DND-41 (cell line): ENCODE data around the gene MYB.

Experiments used
- ATAC-seq: fragments of 200-7000 bp; cut with Tn5 transposase; 3 replicates; pipeline ENCODE4 v1.9.1; 2021; ENCODE audit warnings: low read depth; ENCODE audit not compliant: insufficient read depth
- DNase-seq: peaks from one replicate; pipeline ENCODE4 v3.0.0-alpha.2; 2020
- H2AFZ ChIP-seq: 2 replicates; pipeline ENCODE4 v1.6.0; 2012; ENCODE audit warnings: low read depth, low read length
- H3K27ac ChIP-seq: 2 replicates; pipeline ENCODE4 v1.5.1; 2012; ENCODE audit warnings: low read length, inconsistent platforms
- H3K27me3 ChIP-seq: fragments of 200-600 bp; sonication (generic); 2 replicates; pipeline ENCODE4 v1.6.0; 2012; ENCODE audit warnings: low read length, mild to moderate bottlenecking, inconsistent platforms; ENCODE audit not compliant: insufficient read depth, poor library complexity
- H3K36me3 ChIP-seq: 2 replicates; pipeline ENCODE4 v1.5.1; 2012; ENCODE audit warnings: low read length, inconsistent platforms; ENCODE audit not compliant: insufficient read depth
- H3K4me1 ChIP-seq: 2 replicates; pipeline ENCODE4 v1.5.1; 2012; ENCODE audit warnings: mild to moderate bottlenecking, low read length; ENCODE audit not compliant: insufficient read depth
- H3K4me2 ChIP-seq: 2 replicates; pipeline ENCODE4 v1.6.0; 2012; ENCODE audit warnings: mild to moderate bottlenecking, moderate library complexity, low read length, inconsistent platforms; ENCODE audit not compliant: insufficient read depth
- H3K4me3 ChIP-seq, 2 experiments: fragments of 200-600 bp in 1 of 2; shearing (Covaris generic) in 1 of 2; 2 replicates each; pipeline ENCODE4 v1.5.1; 2012 to 2016; ENCODE audit warnings: inconsistent platforms in 2 of 2, low read length in 2 of 2, mild to moderate bottlenecking in 2 of 2, low read depth in 1 of 2, moderate library complexity in 1 of 2
- H3K79me2 ChIP-seq: 2 replicates; pipeline ENCODE4 v1.6.0; 2012; ENCODE audit warnings: low read length, inconsistent platforms; ENCODE audit not compliant: insufficient read depth
- H3K9ac ChIP-seq: 2 replicates; pipeline ENCODE4 v1.6.0; 2012; ENCODE audit warnings: low read depth, mild to moderate bottlenecking, inconsistent platforms, low read length, moderate library complexity
- H3K9me3 ChIP-seq: 2 replicates; pipeline ENCODE4 v1.5.1; 2012; ENCODE audit warnings: low read length, moderate library complexity, mild to moderate bottlenecking, inconsistent platforms; ENCODE audit not compliant: insufficient read depth, severe bottlenecking
- H4K20me1 ChIP-seq: 2 replicates; pipeline ENCODE4 v1.6.0; 2012; ENCODE audit warnings: low read length; ENCODE audit not compliant: insufficient read depth
- EZH2 ChIP-seq: IDR thresholded peaks from 3 replicates; pipeline ENCODE4 v1.6.1; 2012; ENCODE audit warnings: borderline replicate concordance, low read depth, mild to moderate bottlenecking, moderate library complexity, low read length, inconsistent platforms; ENCODE audit not compliant: severe bottlenecking
- TF ChIP-seq, protein P1 (sequence below): IDR thresholded peaks from 2 replicates; pipeline ENCODE4 v1.5.1; 2012; ENCODE audit warnings: borderline replicate concordance, low read length, moderate library complexity, mild to moderate bottlenecking; ENCODE audit not compliant: poor library complexity, severe bottlenecking; ENCODE audit errors: extremely low read depth

MYB gene

GRCh38 chr6:135215563-135215962 lies 34.5 kb downstream of the MYB start:
- peaks cover 100% of the 10 kb centered on the region for H3K36me3 ChIP-seq
- H3K79me2 ChIP-seq, result peaks cover 50% of the 10 kb centered on the region
- no peak overlapping the region for H2AFZ ChIP-seq
- no peak for TF ChIP-seq EZH2
- TF ChIP-seq, protein P1, sequence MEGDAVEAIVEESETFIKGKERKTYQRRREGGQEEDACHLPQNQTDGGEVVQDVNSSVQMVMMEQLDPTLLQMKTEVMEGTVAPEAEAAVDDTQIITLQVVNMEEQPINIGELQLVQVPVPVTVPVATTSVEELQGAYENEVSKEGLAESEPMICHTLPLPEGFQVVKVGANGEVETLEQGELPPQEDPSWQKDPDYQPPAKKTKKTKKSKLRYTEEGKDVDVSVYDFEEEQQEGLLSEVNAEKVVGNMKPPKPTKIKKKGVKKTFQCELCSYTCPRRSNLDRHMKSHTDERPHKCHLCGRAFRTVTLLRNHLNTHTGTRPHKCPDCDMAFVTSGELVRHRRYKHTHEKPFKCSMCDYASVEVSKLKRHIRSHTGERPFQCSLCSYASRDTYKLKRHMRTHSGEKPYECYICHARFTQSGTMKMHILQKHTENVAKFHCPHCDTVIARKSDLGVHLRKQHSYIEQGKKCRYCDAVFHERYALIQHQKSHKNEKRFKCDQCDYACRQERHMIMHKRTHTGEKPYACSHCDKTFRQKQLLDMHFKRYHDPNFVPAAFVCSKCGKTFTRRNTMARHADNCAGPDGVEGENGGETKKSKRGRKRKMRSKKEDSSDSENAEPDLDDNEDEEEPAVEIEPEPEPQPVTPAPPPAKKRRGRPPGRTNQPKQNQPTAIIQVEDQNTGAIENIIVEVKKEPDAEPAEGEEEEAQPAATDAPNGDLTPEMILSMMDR, result no peak
- no peaks in the 10 kb centered on the region for H3K9me3 ChIP-seq
- no peak for ATAC-seq
- H3K27ac ChIP-seq, result peak overlapping the region; percentile 61
- H4K20me1 ChIP-seq, result peaks cover 9% of the 10 kb centered on the region; the same call in 1 of the 2 replicates
- H3K4me1 ChIP-seq, result no peaks in the 10 kb centered on the region
- no peak overlapping the region for H3K4me2 ChIP-seq
- no peak overlapping the region for H3K4me3 ChIP-seq
- H3K9ac ChIP-seq, result no peak overlapping the region
- H3K27me3 ChIP-seq, result no peaks in the 10 kb centered on the region
- DNase-seq, result no peak

DNA sequence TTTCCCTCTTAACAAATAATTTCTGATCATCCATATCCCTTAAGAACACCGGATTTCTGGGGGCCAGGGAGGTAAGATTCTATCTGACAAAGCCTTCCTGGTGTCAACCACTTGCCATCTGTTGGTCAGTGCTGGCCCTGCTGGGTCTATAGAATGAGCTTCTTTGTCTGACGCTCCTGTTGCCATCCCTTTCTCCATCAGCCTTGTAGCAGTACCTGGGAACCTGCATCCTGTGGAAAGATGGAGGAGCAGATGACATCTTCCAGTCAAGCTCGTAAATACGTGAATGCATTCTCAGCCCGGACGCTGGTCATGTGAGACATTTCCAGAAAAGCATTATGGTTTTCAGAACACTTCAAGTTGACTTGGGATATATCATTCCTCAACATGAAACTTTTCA lies 36.6 kb downstream of the MYB start:
- Histone ChIP-seq H3K27me3 (no peaks in the 10 kb centered on the region), H3K4me3 (no peak overlapping the region), H3K36me3 (peaks cover 92% of the 10 kb centered on the region), H3K4me2 (no peak overlapping the region), H3K27ac (peak overlapping the region; percentile 37; the same call in 1 of the 2 replicates), H4K20me1 (peaks cover 7% of the 10 kb centered on the region; the same call in 1 of the 2 replicates), H3K9ac (no peak overlapping the region), H3K79me2 (peaks cover 32% of the 10 kb centered on the region), H3K9me3 (no peaks in the 10 kb centered on the region), H3K4me1 (no peaks in the 10 kb centered on the region), H2AFZ (no peak overlapping the region)
- ATAC-seq (no peak), DNase-seq (no peak)
- TF ChIP-seq, protein P1, result no peak
- no peak for TF ChIP-seq EZH2

GRCh38 chr6:135219346-135219745 lies 38.2 kb downstream of the MYB start:
- H3K79me2 ChIP-seq, result peaks cover 17% of the 10 kb centered on the region; the same call in 1 of the 2 replicates
- H3K36me3 ChIP-seq, result peaks cover 77% of the 10 kb centered on the region
- ATAC-seq (no peak), DNase-seq (no peak)
- no peak overlapping the region for H3K4me2 ChIP-seq
- H3K27me3 ChIP-seq, result no peaks in the 10 kb centered on the region
- no peak overlapping the region for H3K27ac ChIP-seq
- no peaks in the 10 kb centered on the region for H3K4me1 ChIP-seq
- H3K9me3 ChIP-seq, result no peaks in the 10 kb centered on the region
- H3K4me3 ChIP-seq, result no peak overlapping the region
- H3K9ac ChIP-seq, result no peak overlapping the region
- H2AFZ ChIP-seq, result no peak overlapping the region
- no peak for TF ChIP-seq EZH2
- TF ChIP-seq, protein P1, result no peak
- H4K20me1 ChIP-seq, result peaks cover 4% of the 10 kb centered on the region; the same call in 1 of the 2 replicates

DNA sequence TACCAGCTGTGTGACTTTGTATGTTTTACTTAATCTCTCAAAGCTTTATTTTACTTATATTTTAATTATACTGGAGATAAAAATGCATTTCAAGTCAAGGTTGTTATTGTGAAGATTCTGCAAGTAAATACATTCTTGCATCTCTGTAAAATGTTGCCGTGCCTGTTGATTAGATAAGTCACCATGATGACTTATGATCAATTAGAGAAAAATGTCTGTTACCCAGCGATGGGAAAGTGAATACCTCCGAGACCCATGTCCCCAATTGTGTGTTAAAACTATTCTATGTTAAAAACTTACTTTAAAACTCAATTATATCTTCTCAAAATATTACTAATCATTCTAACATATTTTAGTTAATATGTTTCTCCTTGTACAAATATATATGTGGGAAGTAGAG lies 39.9 kb downstream of the MYB start:
- no peak for DNase-seq
- no peak overlapping the region for H3K9ac ChIP-seq
- H3K27me3 ChIP-seq, result no peaks in the 10 kb centered on the region
- no peak overlapping the region for H2AFZ ChIP-seq
- ATAC-seq, result no peak
- H3K4me3 ChIP-seq, result no peak overlapping the region
- no peak overlapping the region for H3K27ac ChIP-seq
- H3K9me3 ChIP-seq, result no peaks in the 10 kb centered on the region
- H4K20me1 ChIP-seq, result no peaks in the 10 kb centered on the region
- peaks cover 7% of the 10 kb centered on the region; the same call in 1 of the 2 replicates for H3K79me2 ChIP-seq
- H3K4me2 ChIP-seq, result no peak overlapping the region
- no peak for TF ChIP-seq EZH2
- TF ChIP-seq, protein P1, result no peak
- no peaks in the 10 kb centered on the region for H3K4me1 ChIP-seq
- H3K36me3 ChIP-seq, result peaks cover 60% of the 10 kb centered on the region
